Activated CD4-positive, alpha-beta T cell treated with anti-CD3 and anti-CD28 coated beads, Interleukin-2, amount 50 U/mL, for 48 hours (primary cell): ENCODE data around the gene CACNA1D.
"Not testable (repeated sequence)": the region's sequence is repeated elsewhere in the genome, so short reads cannot be mapped to it uniquely, and the experiment has no call there.

ENCODE experiments used
- DNase-seq, 2 experiments: peaks; one replicate each; pipeline ENCODE4 v3.0.0-alpha.2; 2020

The CACNA1D gene

DNA sequence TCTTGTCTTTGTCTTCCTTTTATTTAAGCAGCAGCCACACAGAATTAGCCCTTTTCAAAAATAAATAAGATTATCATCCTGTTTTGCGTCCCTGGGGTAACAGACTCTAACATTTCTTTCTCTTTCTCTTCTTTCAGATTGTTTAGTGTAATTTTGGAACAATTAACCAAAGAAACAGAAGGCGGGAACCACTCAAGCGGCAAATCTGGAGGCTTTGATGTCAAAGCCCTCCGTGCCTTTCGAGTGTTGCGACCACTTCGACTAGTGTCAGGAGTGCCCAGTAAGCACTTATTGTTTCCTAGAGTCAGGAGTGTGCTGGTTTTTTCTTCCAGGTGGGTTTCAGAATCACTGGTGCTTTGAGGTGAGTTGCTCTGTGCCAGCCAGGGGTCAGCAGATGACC lies 165.6 kb downstream of the CACNA1D start:
- no peak for DNase-seq

GRCh38 chr3:53661480-53661879 lies 167.1 kb downstream of the CACNA1D start:
- DNase-seq: no peak

DNA sequence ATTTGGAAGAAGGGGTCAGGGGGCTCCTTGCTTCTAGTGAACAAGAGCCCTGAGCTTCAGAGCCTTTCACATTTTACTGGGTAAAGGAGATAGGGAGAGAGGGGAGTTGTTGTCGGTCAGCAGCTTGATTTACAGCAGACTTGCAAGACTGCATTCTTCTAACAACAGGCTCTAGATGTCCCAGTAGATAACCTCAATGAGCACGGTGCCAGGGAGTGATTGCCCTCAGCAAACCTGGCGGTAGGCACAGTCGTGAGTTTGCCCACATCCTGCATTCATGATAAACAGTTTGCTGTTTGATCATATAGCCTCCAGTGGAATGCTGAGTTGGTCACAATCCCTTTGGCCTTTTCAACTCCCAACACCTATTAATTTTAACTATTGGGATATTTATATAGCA lies 170.4 kb downstream of the CACNA1D start:
- DNase-seq: not testable (repeated sequence)

GRCh38 chr3:53665608-53666425 lies 171.4 kb downstream of the CACNA1D start:
- no peak for DNase-seq

DNA sequence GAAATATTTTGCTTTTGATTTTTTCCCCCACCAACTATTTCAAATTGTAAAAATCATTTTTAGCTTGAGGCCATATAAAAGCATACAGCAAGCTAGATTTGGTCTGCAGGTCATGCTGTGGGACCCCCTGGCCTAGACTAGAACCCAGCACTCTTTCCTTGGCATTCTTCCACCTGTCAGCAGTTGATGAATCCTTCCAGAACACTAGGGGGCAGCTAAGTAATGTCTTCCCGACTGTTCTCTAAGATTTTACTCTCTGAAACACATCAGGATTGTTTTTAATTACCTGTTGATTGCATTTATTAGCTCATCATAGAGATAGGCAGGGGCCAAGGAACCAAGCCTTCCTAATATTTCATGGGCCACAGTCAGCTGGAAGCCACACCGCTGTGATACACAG lies 174.5 kb downstream of the CACNA1D start:
- no peak for DNase-seq

DNA sequence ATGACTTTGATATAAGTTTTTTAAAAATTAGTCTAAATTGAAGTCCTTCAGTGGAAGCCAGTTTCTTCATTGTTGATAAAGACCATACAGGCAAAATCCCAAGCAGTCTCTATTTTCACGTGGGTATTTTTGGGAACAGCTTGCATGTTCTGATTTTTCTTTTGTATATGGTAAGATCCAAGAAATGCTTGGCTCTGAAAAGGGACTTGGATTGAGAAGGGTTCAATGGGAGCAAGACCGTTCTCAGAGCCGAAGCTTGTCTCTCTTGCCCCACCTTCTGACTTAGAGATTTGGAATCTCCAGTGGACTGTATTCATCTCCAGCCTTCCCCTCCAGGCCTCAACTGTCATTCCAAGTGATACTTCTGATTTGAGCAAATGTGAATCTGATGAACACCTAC lies 176.3 kb downstream of the CACNA1D start:
- DNase-seq: no peak

DNA sequence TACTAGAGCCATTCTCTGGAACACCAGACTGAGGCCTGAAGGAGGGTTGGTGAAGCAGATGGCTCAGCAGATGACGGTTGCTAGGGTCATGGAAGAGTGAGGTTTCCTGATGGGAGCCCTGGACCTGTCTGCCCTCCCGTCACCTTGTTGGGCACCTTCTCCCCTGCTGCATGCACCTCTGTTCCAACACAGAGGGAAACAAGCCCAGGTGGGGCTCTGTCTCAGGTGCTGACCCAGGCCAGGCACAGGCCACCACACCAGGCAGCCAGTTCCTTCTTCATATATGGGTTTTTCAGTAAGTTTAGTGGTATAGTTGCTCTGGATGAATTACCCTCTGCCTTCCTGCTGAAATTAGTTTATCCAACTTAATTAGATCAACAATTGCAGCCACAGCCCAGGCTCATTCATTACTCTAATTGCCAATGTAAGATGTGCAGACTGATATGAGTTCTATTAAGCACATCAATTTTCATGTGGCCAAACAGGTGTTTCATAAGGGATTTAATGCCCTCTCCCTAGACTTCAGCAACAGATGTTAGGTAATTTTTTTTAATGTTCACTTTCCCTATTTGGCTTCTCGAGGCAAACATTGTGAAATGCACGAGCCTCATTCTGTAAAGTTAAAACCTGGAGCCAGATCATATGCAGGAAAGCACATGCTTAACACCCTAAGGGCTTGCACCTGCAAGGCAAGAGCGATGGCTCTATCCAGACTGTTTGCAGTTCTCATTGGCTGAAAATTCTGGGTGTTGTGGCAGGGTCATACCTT lies 177.0 kb downstream of the CACNA1D start:
- DNase-seq: no peak

DNA sequence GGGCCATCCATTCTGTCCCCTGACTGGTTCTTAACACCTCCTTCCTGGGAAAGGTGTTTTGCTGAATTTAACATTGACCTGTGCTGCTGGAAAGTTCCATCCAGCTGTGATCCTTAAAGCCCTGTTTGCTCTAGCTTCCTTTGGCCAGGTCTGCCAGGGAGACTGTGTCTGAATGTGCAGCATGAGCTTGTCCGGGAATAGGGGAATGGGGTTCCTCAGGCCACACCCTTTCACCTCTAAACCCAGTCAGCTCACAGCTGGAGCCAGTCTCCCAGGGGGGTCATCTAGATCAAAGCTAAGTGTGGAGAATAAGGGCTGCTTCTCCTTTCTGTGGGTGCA lies 177.5 kb downstream of the CACNA1D start:
- DNase-seq: no peak

DNA sequence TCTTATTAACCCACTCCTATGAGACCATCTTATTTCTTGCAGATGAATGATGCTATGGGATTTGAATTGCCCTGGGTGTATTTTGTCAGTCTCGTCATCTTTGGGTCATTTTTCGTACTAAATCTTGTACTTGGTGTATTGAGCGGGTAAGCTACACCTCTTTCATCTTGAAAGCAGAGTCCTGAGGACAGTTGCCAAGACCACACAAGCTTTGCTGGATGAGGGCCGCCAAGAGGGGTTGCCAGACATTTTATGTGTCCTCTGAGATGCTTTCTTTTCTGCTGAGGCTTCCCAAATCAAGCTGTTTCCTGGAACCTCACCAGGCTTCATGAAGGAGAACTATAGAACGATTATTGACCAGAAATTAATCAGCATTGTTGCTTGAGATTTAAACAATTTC lies 178.6 kb downstream of the CACNA1D start:
- DNase-seq: no peak

GRCh38 chr3:53673722-53674350 lies 179.4 kb downstream of the CACNA1D start:
- no peak for DNase-seq

GRCh38 chr3:53674582-53674981 lies 180.2 kb downstream of the CACNA1D start:
- DNase-seq: no peak

DNA sequence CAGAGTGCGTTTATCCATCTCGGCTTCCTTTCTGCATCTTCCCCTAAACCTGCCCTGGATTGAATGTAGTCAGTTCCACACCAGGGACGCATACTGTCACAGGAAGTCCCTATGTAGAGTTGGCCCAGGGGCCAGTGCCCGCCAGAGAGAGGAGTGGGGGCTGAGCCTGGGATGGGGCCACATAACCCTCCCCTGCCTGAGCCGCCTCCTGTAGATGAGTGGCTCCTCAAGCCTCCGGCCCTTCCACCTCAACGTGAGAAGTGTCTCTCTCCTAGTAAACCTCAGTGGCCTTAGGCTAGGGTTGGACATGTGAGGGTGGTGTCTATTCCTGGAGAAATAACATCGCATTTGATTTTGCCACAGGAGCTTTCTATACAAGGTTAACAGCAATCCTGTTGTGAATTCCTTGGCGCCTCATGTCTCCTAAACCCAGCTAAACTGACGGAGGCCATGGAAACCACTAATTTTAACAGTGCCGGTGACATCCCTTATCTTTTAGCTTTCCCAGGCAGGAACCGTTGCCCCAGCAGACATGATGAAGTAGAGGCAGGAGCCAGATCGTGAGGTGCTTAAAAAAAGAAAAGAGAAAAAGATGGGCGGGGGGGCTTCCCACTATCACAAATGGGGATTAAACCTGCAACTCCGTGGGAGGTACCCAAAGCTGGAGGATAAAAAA lies 180.7 kb downstream of the CACNA1D start:
- DNase-seq: no peak

GRCh38 chr3:53675942-53676341 lies 181.5 kb downstream of the CACNA1D start:
- DNase-seq: no peak

DNA sequence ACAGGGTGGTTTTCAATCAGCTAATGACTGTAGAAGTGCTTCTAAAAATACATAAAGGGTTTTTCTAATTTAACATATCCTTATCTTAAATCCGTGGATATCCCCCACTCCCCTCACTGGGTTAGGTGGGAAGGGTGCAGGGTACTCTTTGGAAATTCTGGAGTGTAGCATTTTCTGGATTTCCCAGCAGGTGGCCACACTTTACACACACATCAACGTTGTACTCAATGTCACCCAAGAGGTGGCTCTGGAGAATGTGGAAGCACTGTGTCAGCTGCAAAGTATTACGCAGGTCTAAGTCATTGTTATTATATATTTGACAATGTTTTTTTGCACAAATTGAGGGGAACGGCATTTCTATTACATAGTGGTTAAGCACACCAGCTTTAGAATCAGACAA lies 183.0 kb downstream of the CACNA1D start:
- no peak for DNase-seq

GRCh38 chr3:53680028-53680427 lies 185.6 kb downstream of the CACNA1D start:
- DNase-seq: no peak

DNA sequence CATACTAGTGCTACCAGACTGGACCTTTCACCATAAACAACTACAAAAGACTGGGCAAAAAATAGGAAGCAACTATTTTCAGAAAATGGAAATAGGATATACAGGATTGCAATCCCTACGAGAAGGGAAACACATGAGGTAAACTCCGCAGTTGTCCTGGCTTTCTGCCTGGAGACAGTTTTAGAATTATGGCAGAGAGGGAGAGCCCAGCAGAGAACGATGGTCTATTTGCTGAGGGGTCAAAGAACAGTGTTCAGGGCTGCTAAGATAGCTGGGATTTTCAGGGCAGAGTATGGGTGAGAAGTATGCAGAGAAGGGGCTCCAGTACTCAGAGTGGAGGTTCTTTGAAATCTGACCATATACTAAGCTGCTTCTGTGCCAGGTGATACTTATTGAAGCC lies 188.4 kb downstream of the CACNA1D start:
- DNase-seq: no peak

GRCh38 chr3:53688066-53688465 lies 193.7 kb downstream of the CACNA1D start:
- DNase-seq: no peak

- no peak for DNase-seq
Observed at GRCh38 chr3:53688989-53689388, 194.6 kb downstream of the CACNA1D start.

DNA sequence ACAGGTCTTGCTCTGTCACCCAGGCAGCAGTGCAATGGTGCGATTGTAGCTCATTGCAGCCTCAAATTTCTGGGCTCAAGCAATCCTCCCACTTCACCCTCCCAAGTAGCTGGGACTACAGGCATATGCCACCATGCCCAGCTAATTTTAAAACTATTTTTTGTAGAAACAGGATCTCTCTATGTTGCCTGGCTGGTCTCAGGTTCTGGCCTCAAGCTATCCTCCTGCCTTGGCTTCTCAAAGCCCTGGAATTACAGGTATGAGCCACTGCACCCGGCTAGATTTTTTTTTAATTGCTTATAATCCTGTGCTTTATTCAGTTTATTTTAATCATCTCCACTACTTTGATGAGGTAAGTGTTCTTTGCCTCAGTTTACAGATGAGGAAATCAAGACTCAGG lies 195.3 kb downstream of the CACNA1D start:
- no peak for DNase-seq

- no peak for DNase-seq
Observed at GRCh38 chr3:53690521-53690920, 196.1 kb downstream of the CACNA1D start.

- DNase-seq: no peak
Observed at GRCh38 chr3:53691349-53691748, 196.9 kb downstream of the CACNA1D start.

- DNase-seq: no peak
Observed at GRCh38 chr3:53691885-53692284, 197.5 kb downstream of the CACNA1D start.

DNA sequence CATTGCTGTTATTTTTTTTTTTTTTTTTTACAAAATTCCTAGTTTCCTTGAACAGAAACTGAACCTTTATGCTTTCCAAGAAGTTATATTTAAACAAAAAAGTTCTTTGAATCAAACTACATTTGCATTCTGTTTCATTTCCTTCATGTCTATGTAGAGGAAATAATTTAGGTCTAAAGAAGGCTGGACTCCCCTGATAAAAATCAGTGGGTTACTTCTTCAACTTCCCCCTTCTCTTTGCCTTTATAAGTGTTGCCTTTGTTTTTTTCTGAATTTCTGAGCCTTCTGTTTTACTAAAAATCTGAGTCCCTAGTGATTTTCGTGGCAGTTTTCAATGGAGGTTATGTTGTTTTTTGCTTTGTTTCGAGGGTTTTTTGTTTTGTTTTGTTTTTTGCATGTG lies 199.0 kb downstream of the CACNA1D start:
- no peak for DNase-seq
